ENCODE measurements around the gene TMED6.

- no peak for TF ChIP-seq POLR2AphosphoS5 (IDR thresholded peaks at IDR 0.05; ENCODE audit: borderline replicate concordance, low read depth, low read length)
- TF ChIP-seq EZH2 (IDR thresholded peaks at IDR 0.05): no peak
Measured at GRCh38 chr16:69348222-69348621, 3.4 kb downstream of the TMED6 start.

All from SK-N-MC (cell line).